Measurements from ENCODE around the gene TMUB1.

Gene TMUB1

GRCh38 chr7:151083071-151083823 lies at the start of gene TMUB1:
Gene TMUB1 (minus strand): TSS chr7:151083493. CDS start chr7:151082563, 930 bp downstream.
- DNase-seq = no peak

GRCh38 chr7:151132461-151133205 lies 49.3 kb upstream of the TMUB1 start:
- DNase-seq = no peak

- DNase-seq = no peak
Observed at GRCh38 chr7:151131592-151132293, 48.5 kb upstream of the TMUB1 start.

GRCh38 chr7:151131224-151131591 lies 47.9 kb upstream of the TMUB1 start:
- DNase-seq = no peak

- no peak for DNase-seq
Observed at GRCh38 chr7:151130741-151131157, 47.5 kb upstream of the TMUB1 start.

- DNase-seq = no peak
Observed at GRCh38 chr7:151129960-151130591, 46.8 kb upstream of the TMUB1 start.

GRCh38 chr7:151129117-151129959 lies 46.0 kb upstream of the TMUB1 start:
- no peak for DNase-seq

- DNase-seq = no peak
Observed at GRCh38 chr7:151128716-151129115, 45.4 kb upstream of the TMUB1 start.

GRCh38 chr7:151128144-151128543 lies 44.9 kb upstream of the TMUB1 start:
- DNase-seq = no peak

GRCh38 chr7:151126491-151127137 lies 43.3 kb upstream of the TMUB1 start:
- DNase-seq = no peak

- no peak for DNase-seq
Observed at GRCh38 chr7:151125846-151126481, 42.7 kb upstream of the TMUB1 start.

- no peak for DNase-seq
Observed at GRCh38 chr7:151125470-151125845, 42.2 kb upstream of the TMUB1 start.

GRCh38 chr7:151124899-151125399 lies 41.7 kb upstream of the TMUB1 start:
- DNase-seq = no peak

- DNase-seq = no peak
Observed at GRCh38 chr7:151124481-151124880, 41.2 kb upstream of the TMUB1 start.

- peak; percentile 56 for DNase-seq
Observed at GRCh38 chr7:151123822-151124464, 40.6 kb upstream of the TMUB1 start.

- no peak for DNase-seq
Observed at GRCh38 chr7:151123158-151123821, 40.0 kb upstream of the TMUB1 start.

- no peak for DNase-seq
Observed at GRCh38 chr7:151122796-151123157, 39.5 kb upstream of the TMUB1 start.

- DNase-seq = no peak
Observed at GRCh38 chr7:151122276-151122675, 39.0 kb upstream of the TMUB1 start.

- DNase-seq = no peak
Observed at GRCh38 chr7:151121380-151122170, 38.3 kb upstream of the TMUB1 start.
